ENCODE data around the gene SEMA4D.
A peak's percentile ranks its signal among the peaks of the same experiment; 100 is the strongest.

The SEMA4D gene

GRCh38 chr9:89444925-89445765, 52.8 kb downstream of the SEMA4D start:
- no peak overlapping the region for H3K4me3 ChIP-seq (ENCODE audit: low read depth, low read length)
- DNase-seq (ENCODE audit: low read depth), result no peak
- no peak for TF ChIP-seq MYC (IDR thresholded peaks at IDR 0.05; ENCODE audit: low read depth, low read length)

GRCh38 chr9:89444274-89444673, 53.6 kb downstream of the SEMA4D start:
- TF ChIP-seq POLR2A (IDR thresholded peaks at IDR 0.05; ENCODE audit: extremely low read depth, insufficient read length) (no peak), CTCF (IDR thresholded peaks at IDR 0.05; ENCODE audit: low read depth, low read length) (no peak), MYC (IDR thresholded peaks at IDR 0.05; ENCODE audit: low read depth, low read length) (no peak), MAX (IDR thresholded peaks at IDR 0.05; ENCODE audit: low read depth, low read length) (no peak)
- no peak for DNase-seq (ENCODE audit: low read depth)
- no peak overlapping the region for H3K4me3 ChIP-seq (ENCODE audit: low read depth, low read length)

GRCh38 chr9:89442981-89443814, 54.7 kb downstream of the SEMA4D start:
- TF ChIP-seq CTCF (IDR thresholded peaks at IDR 0.05; ENCODE audit: low read depth, low read length) (no peak), MAX (IDR thresholded peaks at IDR 0.05; ENCODE audit: low read depth, low read length) (no peak), POLR2A (IDR thresholded peaks at IDR 0.05; ENCODE audit: extremely low read depth, insufficient read length) (no peak), MYC (IDR thresholded peaks at IDR 0.05; ENCODE audit: low read depth, low read length) (peak; percentile 39; the same call in 1 of the 2 replicates)
- peak overlapping the region; percentile 53 for H3K4me3 ChIP-seq (ENCODE audit: low read depth, low read length)
- peak; percentile 95 for DNase-seq (ENCODE audit: low read depth)

- TF ChIP-seq MAX (IDR thresholded peaks at IDR 0.05; ENCODE audit: low read depth, low read length) (no peak), CTCF (IDR thresholded peaks at IDR 0.05; ENCODE audit: low read depth, low read length) (no peak), MYC (IDR thresholded peaks at IDR 0.05; ENCODE audit: low read depth, low read length) (no peak), POLR2A (IDR thresholded peaks at IDR 0.05; ENCODE audit: extremely low read depth, insufficient read length) (no peak)
- H3K4me3 ChIP-seq (ENCODE audit: low read depth, low read length), result peak overlapping the region; percentile 53
- DNase-seq (ENCODE audit: low read depth), result peak; percentile 76
These were observed 55.4 kb downstream of the SEMA4D start for GRCh38 chr9:89442501-89442978.

GRCh38 chr9:89441986-89442385, 55.9 kb downstream of the SEMA4D start:
- TF ChIP-seq MAX (IDR thresholded peaks at IDR 0.05; ENCODE audit: low read depth, low read length) (no peak), POLR2A (IDR thresholded peaks at IDR 0.05; ENCODE audit: extremely low read depth, insufficient read length) (no peak), MYC (IDR thresholded peaks at IDR 0.05; ENCODE audit: low read depth, low read length) (no peak), CTCF (IDR thresholded peaks at IDR 0.05; ENCODE audit: low read depth, low read length) (no peak)
- peak overlapping the region; percentile 53 for H3K4me3 ChIP-seq (ENCODE audit: low read depth, low read length)
- no peak for DNase-seq (ENCODE audit: low read depth)

GRCh38 chr9:89441655-89441970, 56.3 kb downstream of the SEMA4D start:
- H3K4me3 ChIP-seq (ENCODE audit: low read depth, low read length), result no peak overlapping the region
- TF ChIP-seq CTCF (IDR thresholded peaks at IDR 0.05; ENCODE audit: low read depth, low read length) (no peak), POLR2A (IDR thresholded peaks at IDR 0.05; ENCODE audit: extremely low read depth, insufficient read length) (no peak), MYC (IDR thresholded peaks at IDR 0.05; ENCODE audit: low read depth, low read length) (no peak), MAX (IDR thresholded peaks at IDR 0.05; ENCODE audit: low read depth, low read length) (no peak)
- no peak for DNase-seq (ENCODE audit: low read depth)

Data from NB4 (cell line).